LNCaP clone FGC (cell line): ENCODE measurements around the gene PCBP3.
"Not testable (repeated sequence)": the region's sequence is repeated elsewhere in the genome, so short reads cannot be mapped to it uniquely, and the experiment has no call there.

Experiments used
- DNase-seq: peaks from one replicate; pipeline ENCODE4 v3.0.0-alpha.2; 2011; ENCODE audit warnings: low read depth
- H3K4me3 ChIP-seq: 2 replicates; pipeline ENCODE4 v1.5.1; 2011; ENCODE audit warnings: mild to moderate bottlenecking, low read depth, low read length, control low read depth
- TF ChIP-seq, protein P1 (sequence below): IDR thresholded peaks from 2 replicates; pipeline ENCODE4 v1.5.1; 2012; ENCODE audit warnings: mild to moderate bottlenecking; ENCODE audit not compliant: control insufficient read depth, insufficient read depth; ENCODE audit errors: extremely low read depth

Gene PCBP3

GRCh38 chr21:45830720-45831366, 187.3 kb downstream of the PCBP3 start:
- DNase-seq, result no peak
- TF ChIP-seq, protein P1, sequence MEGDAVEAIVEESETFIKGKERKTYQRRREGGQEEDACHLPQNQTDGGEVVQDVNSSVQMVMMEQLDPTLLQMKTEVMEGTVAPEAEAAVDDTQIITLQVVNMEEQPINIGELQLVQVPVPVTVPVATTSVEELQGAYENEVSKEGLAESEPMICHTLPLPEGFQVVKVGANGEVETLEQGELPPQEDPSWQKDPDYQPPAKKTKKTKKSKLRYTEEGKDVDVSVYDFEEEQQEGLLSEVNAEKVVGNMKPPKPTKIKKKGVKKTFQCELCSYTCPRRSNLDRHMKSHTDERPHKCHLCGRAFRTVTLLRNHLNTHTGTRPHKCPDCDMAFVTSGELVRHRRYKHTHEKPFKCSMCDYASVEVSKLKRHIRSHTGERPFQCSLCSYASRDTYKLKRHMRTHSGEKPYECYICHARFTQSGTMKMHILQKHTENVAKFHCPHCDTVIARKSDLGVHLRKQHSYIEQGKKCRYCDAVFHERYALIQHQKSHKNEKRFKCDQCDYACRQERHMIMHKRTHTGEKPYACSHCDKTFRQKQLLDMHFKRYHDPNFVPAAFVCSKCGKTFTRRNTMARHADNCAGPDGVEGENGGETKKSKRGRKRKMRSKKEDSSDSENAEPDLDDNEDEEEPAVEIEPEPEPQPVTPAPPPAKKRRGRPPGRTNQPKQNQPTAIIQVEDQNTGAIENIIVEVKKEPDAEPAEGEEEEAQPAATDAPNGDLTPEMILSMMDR, result no peak
- no peak overlapping the region for H3K4me3 ChIP-seq

DNA sequence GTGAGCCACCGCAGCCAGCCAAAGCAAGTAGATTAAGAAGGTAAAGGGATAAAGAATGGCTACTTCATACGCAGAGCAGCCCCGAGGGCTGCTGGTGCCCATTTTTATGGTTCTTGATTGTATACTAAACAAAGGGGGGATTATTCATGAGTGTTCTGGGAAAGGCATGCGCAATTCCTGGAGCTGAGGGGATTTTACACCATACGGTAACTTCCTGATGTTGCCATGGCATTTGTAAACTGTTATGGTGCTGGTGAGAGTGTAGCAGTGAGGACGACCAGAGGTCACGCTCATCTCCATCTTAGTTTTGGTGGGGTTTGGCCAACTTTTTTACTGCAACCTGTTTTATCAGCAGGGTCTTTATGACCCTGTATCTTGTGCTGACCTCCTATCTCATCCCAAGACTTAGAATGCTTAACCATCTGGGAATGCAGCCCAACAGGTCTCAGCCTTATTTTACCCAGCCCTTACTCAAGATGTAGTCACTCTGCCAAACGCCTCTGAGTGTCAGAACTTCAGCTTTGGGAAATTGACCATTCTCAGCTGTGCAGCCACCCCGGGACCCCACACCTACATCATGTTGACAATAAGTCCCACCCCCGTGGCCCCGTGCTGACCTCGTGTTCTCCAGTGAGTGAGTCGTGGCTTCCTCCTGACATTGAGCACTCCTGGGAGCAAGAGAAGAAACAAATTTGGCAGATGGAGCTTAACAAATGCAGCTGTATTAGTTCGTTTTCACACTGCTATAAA, 188.6 kb downstream of the PCBP3 start:
- TF ChIP-seq, protein P1, result no peak
- H3K4me3 ChIP-seq, result no peak overlapping the region
- no peak for DNase-seq

DNA sequence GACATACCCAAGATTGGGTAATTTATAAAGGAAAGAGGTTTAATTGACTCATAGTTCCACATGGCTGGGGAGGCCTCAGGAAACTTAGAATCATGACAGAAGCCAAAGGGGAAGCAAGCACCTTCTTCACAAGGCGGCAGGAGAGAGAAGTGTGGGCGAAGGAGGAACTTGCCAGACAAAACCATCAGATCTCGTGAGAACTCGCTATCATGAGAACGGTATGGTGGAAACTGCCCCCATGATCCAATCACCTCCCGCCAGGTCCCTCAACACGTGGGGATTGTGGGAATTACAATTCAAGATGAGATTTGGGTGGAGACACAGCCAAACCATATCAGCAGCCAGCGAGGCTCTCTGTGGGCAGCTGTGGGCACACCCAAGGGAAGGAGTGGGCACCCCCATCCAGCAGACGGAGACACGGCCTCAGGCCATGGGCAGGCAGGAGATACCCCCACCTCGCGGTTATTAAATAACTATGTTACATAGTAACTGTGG, 189.3 kb downstream of the PCBP3 start:
- H3K4me3 ChIP-seq, DNase-seq: not testable (repeated sequence)

- H3K4me3 ChIP-seq, result no peak overlapping the region
- no peak for DNase-seq
- TF ChIP-seq, protein P1, result no peak
Observed at GRCh38 chr21:45833414-45833813, 189.9 kb downstream of the PCBP3 start.

DNA sequence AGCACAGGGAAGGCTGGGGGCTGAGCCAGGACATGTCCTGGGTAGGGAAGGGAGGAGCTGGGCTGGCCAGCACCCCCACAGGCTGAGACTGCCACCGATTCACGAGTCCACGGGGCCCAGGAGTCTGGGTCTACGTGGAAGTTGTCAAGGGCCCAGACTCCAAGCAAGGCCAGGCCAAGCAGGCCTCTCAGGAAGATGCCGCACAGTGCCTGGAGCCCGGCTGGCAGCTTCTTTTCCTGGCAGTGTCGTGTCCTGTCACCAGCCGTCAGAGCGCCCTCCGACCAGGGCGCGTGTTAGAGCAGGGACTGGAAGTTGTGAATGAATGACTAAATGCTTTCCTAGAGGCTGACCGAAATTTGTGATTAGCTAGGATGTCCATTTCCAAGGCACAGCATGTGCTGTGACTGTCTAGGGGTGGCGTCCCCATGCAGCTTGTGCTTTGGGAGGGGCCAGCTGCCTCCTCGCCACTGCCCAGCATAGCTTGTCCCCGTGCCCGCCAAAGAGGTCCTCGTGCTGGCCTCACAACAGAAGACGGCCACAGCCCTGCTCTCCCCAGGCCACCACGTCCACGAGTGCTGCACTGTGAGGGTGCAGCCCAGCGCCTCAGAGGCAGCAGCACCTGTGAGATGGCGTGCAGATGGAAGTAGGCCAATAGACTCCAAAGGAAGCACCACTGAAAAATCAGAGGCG, 190.6 kb downstream of the PCBP3 start:
- TF ChIP-seq, protein P1, result no peak
- no peak overlapping the region for H3K4me3 ChIP-seq
- DNase-seq, result no peak

- TF ChIP-seq, protein P1, result no peak
- DNase-seq, result no peak
- no peak overlapping the region for H3K4me3 ChIP-seq
Observed at GRCh38 chr21:45834821-45835293, 191.3 kb downstream of the PCBP3 start.
